ENCODE results near the gene HCFC2.

DNA sequence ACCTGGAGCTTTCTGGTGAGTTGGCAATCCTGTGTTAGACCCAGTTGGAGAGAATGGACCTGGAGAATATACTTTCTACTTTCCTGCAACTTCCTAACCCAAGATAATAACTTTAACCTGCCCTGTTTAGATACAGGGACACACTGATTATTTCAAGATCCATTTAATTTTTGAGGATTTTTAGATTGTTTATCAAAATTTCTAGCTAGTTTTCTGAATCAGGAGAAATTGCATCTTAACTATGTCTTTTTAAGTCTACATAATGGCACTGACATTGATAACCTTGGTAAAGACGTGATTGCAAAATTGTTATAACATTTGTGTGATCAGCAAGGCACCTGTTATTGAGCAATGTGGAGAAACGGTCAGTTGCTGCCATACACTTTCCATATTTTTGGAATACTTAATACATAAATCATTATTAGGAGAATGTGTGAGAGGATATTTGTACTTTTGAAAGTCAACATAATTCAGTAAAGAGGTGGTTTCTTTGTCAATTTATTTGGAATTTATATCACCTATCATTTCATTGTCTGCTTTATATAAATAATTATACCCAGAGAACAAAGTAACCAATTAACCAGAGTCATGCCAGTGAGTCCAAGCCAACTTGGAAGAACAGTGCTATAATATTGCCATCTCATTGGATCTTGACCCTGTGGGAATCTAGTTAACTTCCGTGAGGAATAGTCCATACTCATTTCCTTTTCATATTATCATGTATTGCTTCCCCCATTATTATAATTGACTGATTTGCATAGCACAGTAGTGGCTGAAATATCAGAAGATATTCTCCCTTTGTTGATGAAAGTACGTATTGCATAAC, 45.3 kb downstream of the HCFC2 start:
- TF ChIP-seq CTCF (tag by site-specific recombination; IDR thresholded peaks at IDR 0.05) (no peak), ZNF138 (tag by site-specific recombination; IDR thresholded peaks at IDR 0.05; ENCODE audit: borderline replicate concordance) (no peak), ZNF184 (tag by site-specific recombination; IDR thresholded peaks at IDR 0.05) (no peak), SALL2 (tag by site-specific recombination; IDR thresholded peaks at IDR 0.05; ENCODE audit: borderline replicate concordance) (no peak), ZNF514 (tag by site-specific recombination; IDR thresholded peaks at IDR 0.05) (no peak)
- TF ChIP-seq, protein P1, sequence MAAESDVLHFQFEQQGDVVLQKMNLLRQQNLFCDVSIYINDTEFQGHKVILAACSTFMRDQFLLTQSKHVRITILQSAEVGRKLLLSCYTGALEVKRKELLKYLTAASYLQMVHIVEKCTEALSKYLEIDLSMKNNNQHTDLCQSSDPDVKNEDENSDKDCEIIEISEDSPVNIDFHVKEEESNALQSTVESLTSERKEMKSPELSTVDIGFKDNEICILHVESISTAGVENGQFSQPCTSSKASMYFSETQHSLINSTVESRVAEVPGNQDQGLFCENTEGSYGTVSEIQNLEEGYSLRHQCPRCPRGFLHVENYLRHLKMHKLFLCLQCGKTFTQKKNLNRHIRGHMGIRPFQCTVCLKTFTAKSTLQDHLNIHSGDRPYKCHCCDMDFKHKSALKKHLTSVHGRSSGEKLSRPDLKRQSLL (tag by site-specific recombination; IDR thresholded peaks at IDR 0.05), result no peak
